ENCODE data around the gene CIRBP. TPM values are rescaled to one million over a fixed set of nuclear protein-coding genes. Genes with fewer than 3 reads are reported as not detected.

CIRBP gene
- total and polyA plus RNA-seq, 2 of the 13 experiments (the other 11 are each of a cell fraction or from before 2014, with no cell fraction given) = 133 to 140 TPM

GRCh38 chr19:1284293-1284978 lies 15.3 kb downstream of the CIRBP start (continued):
- no peak for TF ChIP-seq ZFAT (CRISPR knock-in tag; conservative IDR thresholded peaks at IDR 0.05)
- no peak for TF ChIP-seq ZNF33A (CRISPR knock-in tag; IDR thresholded peaks at IDR 0.05; ENCODE audit: borderline replicate concordance)
- peak; percentile 21 for TF ChIP-seq SALL1 (CRISPR knock-in tag; IDR thresholded peaks at IDR 0.05)
- no peak for TF ChIP-seq TRAFD1 (CRISPR knock-in tag; IDR thresholded peaks at IDR 0.05; ENCODE audit: borderline replicate concordance)
- peak; percentile 29; the same call in 1 of the 2 replicates for TF ChIP-seq RXRA (CRISPR knock-in tag; IDR thresholded peaks at IDR 0.05)
- no peak for TF ChIP-seq CREB1 (IDR thresholded peaks at IDR 0.05)
- no peak for TF ChIP-seq CREB1 (CRISPR knock-in tag; IDR thresholded peaks at IDR 0.05)
- TF ChIP-seq BRD4 (CRISPR knock-in tag; IDR thresholded peaks at IDR 0.05) = no peak; the same call in 1 of the 2 replicates
- no peak for TF ChIP-seq ZNF441 (CRISPR knock-in tag; IDR thresholded peaks at IDR 0.05; ENCODE audit: borderline replicate concordance)
- TF ChIP-seq ZNF503 (CRISPR knock-in tag; IDR thresholded peaks at IDR 0.05) = no peak
- no peak for TF ChIP-seq PRMT3 (CRISPR knock-in tag; IDR thresholded peaks at IDR 0.05; ENCODE audit: borderline replicate concordance, low read depth)
- no peak for TF ChIP-seq ZBTB20 (CRISPR knock-in tag; IDR thresholded peaks at IDR 0.05; ENCODE audit: borderline replicate concordance, low read depth)
- TF ChIP-seq PHF20 (CRISPR knock-in tag; IDR thresholded peaks at IDR 0.05) = no peak
- TF ChIP-seq ZBTB7A (CRISPR knock-in tag; IDR thresholded peaks at IDR 0.05) = peak; percentile 54; the same call in 1 of the 2 replicates
- no peak for TF ChIP-seq FOSL2 (CRISPR knock-in tag; IDR thresholded peaks at IDR 0.05)
- no peak for TF ChIP-seq TERF1 (CRISPR knock-in tag; IDR thresholded peaks at IDR 0.05)
- 0 out of 2 replicates have a peak, but pooled peaks have one; percentile 5 for TF ChIP-seq UBTF (CRISPR knock-in tag; IDR thresholded peaks at IDR 0.05)
- TF ChIP-seq KAT8 (CRISPR knock-in tag; IDR thresholded peaks at IDR 0.05) = peak; percentile 33; the same call in 1 of the 2 replicates
- no peak for TF ChIP-seq ZSCAN29 (CRISPR knock-in tag; conservative IDR thresholded peaks at IDR 0.05)
- no peak; the same call in 1 of the 2 replicates for TF ChIP-seq MXD3 (CRISPR knock-in tag; IDR thresholded peaks at IDR 0.05)
- no peak for TF ChIP-seq SALL2 (CRISPR knock-in tag; IDR thresholded peaks at IDR 0.05)
- TF ChIP-seq HIVEP1 (CRISPR knock-in tag; IDR thresholded peaks at IDR 0.05) = no peak; the same call in 1 of the 2 replicates
- TF ChIP-seq RARG (CRISPR knock-in tag; IDR thresholded peaks at IDR 0.05; ENCODE audit: low read depth) = no peak

Measured in HepG2 (cell line).